ENCODE results near the gene LRRC4. TPM values are rescaled to one million over a fixed set of nuclear protein-coding genes. Genes with fewer than 3 reads are reported as not detected.

The LRRC4 gene
- total and polyA plus RNA-seq, 5 donors from 2014 or later = 0.06 TPM; not detected in 4

DNA sequence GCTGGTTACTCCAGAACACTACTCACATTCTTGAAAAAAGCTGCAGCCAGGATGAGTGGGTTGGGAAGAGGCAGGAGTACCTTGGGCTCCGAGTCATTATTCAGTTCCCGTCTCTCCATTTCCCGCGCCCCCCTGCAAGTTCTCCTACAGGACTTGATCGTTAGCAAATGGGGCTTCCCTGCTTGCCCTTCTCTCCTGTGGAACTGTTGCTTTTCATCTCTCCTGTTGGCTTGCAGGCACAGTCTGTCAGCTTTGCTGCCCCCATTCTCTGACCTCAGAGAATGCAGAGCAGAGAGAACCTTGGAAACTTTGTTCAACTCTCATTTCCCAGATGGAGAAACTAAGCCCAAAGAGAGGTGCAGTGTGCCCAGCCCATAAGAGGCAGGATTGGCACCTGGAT lies 35.6 kb upstream of the LRRC4 start:
- Mint-ChIP-seq H3K36me3 (peaks cover 18% of the 10 kb centered on the region), H3K9me3 (no peaks in the 10 kb centered on the region), H3K27me3 (no peaks in the 10 kb centered on the region), H3K4me1 (peaks cover 0 to 21% (median 13%) of the 10 kb centered on the region in 4 donors), H3K27ac (no peak overlapping the region), H3K4me3 (no peak overlapping the region)
- Histone ChIP-seq H3K4me3 (ENCODE audit: low read depth, low read length) (no peak overlapping the region), H3K27ac (ENCODE audit: insufficient read depth, low read length, poor library complexity, severe bottlenecking) (no peak overlapping the region), H3K36me3 (ENCODE audit: control insufficient read depth, insufficient read depth, low read length) (no peaks in the 10 kb centered on the region), H3K27me3 (ENCODE audit: control insufficient read depth, insufficient read depth, low read length) (no peaks in the 10 kb centered on the region), H3K4me1 (ENCODE audit: control insufficient read depth, insufficient read depth, low read length, poor library complexity, severe bottlenecking) (no peaks in the 10 kb centered on the region), H3K9me3 (ENCODE audit: control insufficient read depth in 2 of 2, low read length in 2 of 2) (no peaks in the 10 kb centered on the region)
- no peak for ATAC-seq (ENCODE audit: low read depth in 2 of 2)
- no peak for DNase-seq

DNA sequence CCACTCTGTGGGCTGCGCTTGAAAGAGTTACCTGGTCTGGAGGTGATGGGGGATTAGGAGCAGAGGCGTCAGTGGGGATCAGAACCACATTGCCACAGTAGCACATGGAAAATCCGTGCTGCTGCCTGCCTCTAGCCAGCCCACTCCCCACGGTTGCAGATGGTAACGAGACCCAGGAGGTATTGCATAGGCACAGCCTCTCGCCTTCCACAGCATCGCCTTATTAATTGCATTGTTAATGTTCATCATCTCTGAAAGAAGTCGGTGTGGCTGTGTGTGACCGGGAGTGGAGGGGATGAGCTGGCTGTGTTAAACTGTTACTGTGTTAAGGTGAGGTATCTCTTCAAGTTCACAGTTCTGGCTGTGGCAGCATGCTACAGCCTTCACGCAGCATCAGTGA lies 35.2 kb upstream of the LRRC4 start:
- no peaks in the 10 kb centered on the region for H3K27me3 ChIP-seq (ENCODE audit: control insufficient read depth, insufficient read depth, low read length)
- no peak overlapping the region for H3K27ac ChIP-seq (ENCODE audit: insufficient read depth, low read length, poor library complexity, severe bottlenecking)
- H3K36me3 ChIP-seq (ENCODE audit: control insufficient read depth, insufficient read depth, low read length) = no peaks in the 10 kb centered on the region
- no peaks in the 10 kb centered on the region for H3K27me3 Mint-ChIP-seq
- no peak overlapping the region for H3K27ac Mint-ChIP-seq
- peaks cover 16% of the 10 kb centered on the region for H3K36me3 Mint-ChIP-seq
- H3K4me3 Mint-ChIP-seq = no peak overlapping the region
- no peaks in the 10 kb centered on the region for H3K9me3 Mint-ChIP-seq
- ATAC-seq (ENCODE audit: low read depth in 2 of 2) (no peak), DNase-seq (no peak)
- H3K4me1 ChIP-seq (ENCODE audit: control insufficient read depth, insufficient read depth, low read length, poor library complexity, severe bottlenecking) = no peaks in the 10 kb centered on the region
- H3K4me1 Mint-ChIP-seq = peaks cover 0 to 18% (median 12%) of the 10 kb centered on the region in 4 donors
- H3K9me3 ChIP-seq (ENCODE audit: control insufficient read depth in 2 of 2, low read length in 2 of 2) = no peaks in the 10 kb centered on the region
- no peak overlapping the region for H3K4me3 ChIP-seq (ENCODE audit: low read depth, low read length)

DNA sequence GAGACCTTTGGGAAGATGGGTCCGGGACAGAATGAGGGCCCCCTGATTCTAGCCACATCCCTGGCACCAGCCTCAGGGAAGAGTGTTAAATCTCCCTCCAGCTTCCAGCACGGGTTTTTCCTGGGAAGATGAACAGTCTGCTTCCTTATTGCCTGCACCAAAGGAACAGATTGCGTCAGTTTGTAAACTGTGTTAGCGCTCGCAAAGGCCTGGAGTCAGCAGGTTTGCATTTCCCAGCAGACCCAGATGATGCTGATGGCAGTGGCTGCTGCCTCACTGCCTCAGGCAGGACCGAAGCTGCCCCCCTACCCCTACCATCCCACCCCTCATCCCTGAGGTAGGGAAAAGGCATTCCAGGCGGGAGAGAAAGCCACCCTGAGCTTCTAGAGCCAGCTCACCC lies 34.6 kb upstream of the LRRC4 start:
- Mint-ChIP-seq H3K4me1 (peaks cover 0 to 18% (median 10%) of the 10 kb centered on the region in 4 donors), H3K4me3 (no peak overlapping the region), H3K36me3 (peaks cover 12% of the 10 kb centered on the region), H3K27me3 (no peaks in the 10 kb centered on the region), H3K27ac (no peak overlapping the region), H3K9me3 (no peaks in the 10 kb centered on the region)
- no peak overlapping the region for H3K4me3 ChIP-seq (ENCODE audit: low read depth, low read length)
- H3K9me3 ChIP-seq (ENCODE audit: control insufficient read depth in 2 of 2, low read length in 2 of 2) = no peaks in the 10 kb centered on the region
- ATAC-seq (ENCODE audit: low read depth in 2 of 2) = no peak
- H3K4me1 ChIP-seq (ENCODE audit: control insufficient read depth, insufficient read depth, low read length, poor library complexity, severe bottlenecking) = no peaks in the 10 kb centered on the region
- H3K36me3 ChIP-seq (ENCODE audit: control insufficient read depth, insufficient read depth, low read length) = no peaks in the 10 kb centered on the region
- H3K27ac ChIP-seq (ENCODE audit: insufficient read depth, low read length, poor library complexity, severe bottlenecking) = no peak overlapping the region
- DNase-seq = no peak
- no peaks in the 10 kb centered on the region for H3K27me3 ChIP-seq (ENCODE audit: control insufficient read depth, insufficient read depth, low read length)

DNA sequence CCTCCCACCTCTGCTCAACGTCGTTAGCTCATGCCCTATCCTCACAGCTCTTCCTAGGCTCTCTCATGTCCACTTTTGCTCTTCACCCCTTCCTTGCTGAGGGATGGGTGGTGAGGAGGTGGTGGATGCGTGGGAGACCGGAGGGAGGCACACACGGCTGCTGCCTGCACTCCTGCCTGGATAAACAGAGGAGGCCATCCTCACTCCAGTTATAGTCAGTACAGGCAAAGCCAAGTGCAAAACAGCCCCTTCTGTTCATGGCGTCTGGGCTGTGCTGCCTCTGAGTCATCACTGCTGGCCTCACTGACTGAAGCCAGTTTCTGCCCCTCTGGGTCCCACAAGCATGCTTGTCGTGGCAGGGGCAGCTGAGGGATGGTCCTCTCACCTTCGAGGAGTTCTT lies 31.9 kb upstream of the LRRC4 start:
- Mint-ChIP-seq H3K36me3 (peaks cover 9% of the 10 kb centered on the region), H3K4me3 (no peak overlapping the region), H3K9me3 (no peaks in the 10 kb centered on the region)

DNA sequence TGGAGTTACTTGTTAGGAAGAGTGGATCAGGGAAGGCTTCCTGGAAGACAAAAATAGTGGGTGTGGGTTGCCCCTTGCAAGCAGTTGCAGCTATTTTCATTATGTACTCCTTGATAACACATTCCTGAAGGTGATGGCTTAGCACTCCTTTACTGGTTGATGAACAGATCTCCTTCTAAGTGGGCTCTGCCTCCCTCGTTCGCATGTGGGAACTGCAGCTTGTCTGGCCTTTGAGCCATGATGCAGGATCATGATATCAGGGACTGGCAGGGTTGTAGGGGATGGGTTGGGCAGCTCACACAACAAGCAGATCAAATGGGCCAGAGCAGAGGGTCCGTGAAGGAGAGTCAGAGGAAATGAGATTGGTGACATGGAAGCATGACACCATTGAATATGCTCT lies 28.8 kb upstream of the LRRC4 start:
- H3K27ac ChIP-seq (ENCODE audit: insufficient read depth, low read length, poor library complexity, severe bottlenecking) = no peak overlapping the region
- no peaks in the 10 kb centered on the region for H3K27me3 ChIP-seq (ENCODE audit: control insufficient read depth, insufficient read depth, low read length)
- peak overlapping the region in 2 of 3 donors; percentile 23 to 76 for H3K27ac Mint-ChIP-seq
- no peak overlapping the region for H3K4me3 Mint-ChIP-seq
- peaks cover 8% of the 10 kb centered on the region for H3K36me3 Mint-ChIP-seq
- DNase-seq = no peak
- no peaks in the 10 kb centered on the region for H3K36me3 ChIP-seq (ENCODE audit: control insufficient read depth, insufficient read depth, low read length)
- H3K4me3 ChIP-seq (ENCODE audit: low read depth, low read length) = no peak overlapping the region
- no peaks in the 10 kb centered on the region for H3K27me3 Mint-ChIP-seq
- peaks cover 11 to 50% (median 37%) of the 10 kb centered on the region in 4 donors for H3K4me1 Mint-ChIP-seq
- H3K9me3 Mint-ChIP-seq = no peaks in the 10 kb centered on the region
- no peaks in the 10 kb centered on the region for H3K9me3 ChIP-seq (ENCODE audit: control insufficient read depth in 2 of 2, low read length in 2 of 2)
- H3K4me1 ChIP-seq (ENCODE audit: control insufficient read depth, insufficient read depth, low read length, poor library complexity, severe bottlenecking) = peaks cover 23% of the 10 kb centered on the region
- no peak for ATAC-seq (ENCODE audit: low read depth in 2 of 2)

More for the DNA sequence above, 31.9 kb upstream of the LRRC4 start:
- Histone ChIP-seq H3K4me1 (ENCODE audit: control insufficient read depth, insufficient read depth, low read length, poor library complexity, severe bottlenecking) (peaks cover 23% of the 10 kb centered on the region), H3K9me3 (ENCODE audit: control insufficient read depth in 2 of 2, low read length in 2 of 2) (no peaks in the 10 kb centered on the region), H3K4me3 (ENCODE audit: low read depth, low read length) (no peak overlapping the region), H3K27me3 (ENCODE audit: control insufficient read depth, insufficient read depth, low read length) (no peaks in the 10 kb centered on the region), H3K36me3 (ENCODE audit: control insufficient read depth, insufficient read depth, low read length) (no peaks in the 10 kb centered on the region), H3K27ac (ENCODE audit: insufficient read depth, low read length, poor library complexity, severe bottlenecking) (no peak overlapping the region)
- Mint-ChIP-seq H3K27ac (peak overlapping the region in 1 of 3 donors; percentile 35), H3K27me3 (no peaks in the 10 kb centered on the region), H3K4me1 (peaks cover 6 to 43% (median 32%) of the 10 kb centered on the region in 4 donors)
- no peak for ATAC-seq (ENCODE audit: low read depth in 2 of 2)
- no peak for DNase-seq

DNA sequence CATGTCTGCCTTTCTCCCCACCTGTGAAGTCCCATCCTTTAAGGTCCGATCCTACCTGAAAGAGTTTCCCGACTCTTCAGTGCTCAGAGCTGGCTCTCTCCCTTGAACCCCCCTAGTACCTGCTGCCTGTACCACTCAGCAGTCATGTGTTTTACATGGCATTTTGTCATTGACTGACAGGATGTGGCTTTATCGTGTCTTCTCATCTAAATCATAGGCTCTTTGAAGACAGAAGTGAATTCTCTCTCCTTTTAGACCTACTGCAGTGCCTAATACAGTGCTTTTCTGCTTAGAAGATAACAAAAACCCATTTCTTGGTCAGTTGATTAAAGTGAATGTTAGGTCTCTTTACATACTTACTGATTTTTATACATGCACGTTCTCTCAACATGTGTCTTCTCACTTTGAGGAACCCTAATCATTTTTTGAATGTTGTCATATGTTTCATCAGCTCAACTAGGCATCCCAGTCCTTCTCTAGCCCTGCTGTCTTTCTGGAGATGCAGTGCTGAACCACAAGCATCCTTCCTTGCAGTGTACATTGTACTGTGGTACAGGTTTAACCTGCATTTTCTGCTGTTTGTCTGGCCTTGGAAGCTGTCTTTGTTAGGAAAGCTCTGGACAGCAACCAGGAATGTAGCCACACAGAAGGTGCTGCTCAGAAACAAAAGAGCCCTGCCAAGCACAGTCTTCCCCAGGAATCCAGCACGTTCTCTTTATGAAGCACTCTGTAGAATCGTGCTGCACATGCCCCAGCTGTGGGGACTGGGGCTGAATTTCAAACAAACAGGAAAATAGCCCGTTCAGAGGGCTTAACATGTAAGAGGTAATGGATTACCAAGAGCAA lies 28.1 kb upstream of the LRRC4 start:
- no peaks in the 10 kb centered on the region for H3K27me3 ChIP-seq (ENCODE audit: control insufficient read depth, insufficient read depth, low read length)
- no peaks in the 10 kb centered on the region for H3K27me3 Mint-ChIP-seq
- H3K36me3 ChIP-seq (ENCODE audit: control insufficient read depth, insufficient read depth, low read length) = no peaks in the 10 kb centered on the region
- no peak overlapping the region for H3K27ac ChIP-seq (ENCODE audit: insufficient read depth, low read length, poor library complexity, severe bottlenecking)
- H3K4me1 ChIP-seq (ENCODE audit: control insufficient read depth, insufficient read depth, low read length, poor library complexity, severe bottlenecking) = peaks cover 23% of the 10 kb centered on the region
- peak overlapping the region in 3 of 4 donors; percentile 1 to 66 (median 32) for H3K4me3 Mint-ChIP-seq
- H3K9me3 ChIP-seq (ENCODE audit: control insufficient read depth in 2 of 2, low read length in 2 of 2) = no peaks in the 10 kb centered on the region
- peak overlapping the region; percentile 34 for H3K4me3 ChIP-seq (ENCODE audit: low read depth, low read length)
- ATAC-seq (ENCODE audit: low read depth in 2 of 2) (peak; percentile 88 to 93), DNase-seq (peak in 2 of 3 donors; percentile 59 to 78)
- H3K36me3 Mint-ChIP-seq = peaks cover 4% of the 10 kb centered on the region
- H3K4me1 Mint-ChIP-seq = peaks cover 11 to 48% (median 32%) of the 10 kb centered on the region in 4 donors
- peak overlapping the region; percentile 15 to 76 (median 23) for H3K27ac Mint-ChIP-seq
- no peaks in the 10 kb centered on the region for H3K9me3 Mint-ChIP-seq

DNA sequence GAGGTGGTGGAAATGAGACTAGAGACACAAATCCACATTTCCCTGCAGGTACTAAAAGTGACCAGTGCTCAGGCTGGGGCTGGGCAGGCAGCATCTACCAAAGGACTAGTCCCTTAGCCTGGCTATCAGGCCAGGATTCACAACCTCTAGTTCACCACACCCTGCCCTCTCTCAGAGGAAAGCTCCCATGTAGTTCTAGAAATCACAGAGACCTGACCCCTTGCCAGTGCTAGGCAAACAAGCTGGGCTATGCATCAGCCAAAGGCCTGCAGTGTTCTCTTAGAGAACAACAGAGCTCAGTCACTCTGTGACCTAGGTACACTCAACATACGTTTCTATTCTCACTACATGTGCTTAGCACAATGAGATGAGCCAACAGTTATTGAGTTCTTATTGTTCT lies 26.7 kb upstream of the LRRC4 start:
- Mint-ChIP-seq H3K27me3 (no peaks in the 10 kb centered on the region), H3K4me3 (no peak overlapping the region), H3K27ac (peak overlapping the region in 1 of 3 donors; percentile 49), H3K9me3 (no peaks in the 10 kb centered on the region), H3K36me3 (no peaks in the 10 kb centered on the region), H3K4me1 (peaks cover 11 to 55% (median 29%) of the 10 kb centered on the region in 4 donors)
- Histone ChIP-seq H3K4me3 (ENCODE audit: low read depth, low read length) (no peak overlapping the region), H3K9me3 (ENCODE audit: control insufficient read depth in 2 of 2, low read length in 2 of 2) (no peaks in the 10 kb centered on the region), H3K27me3 (ENCODE audit: control insufficient read depth, insufficient read depth, low read length) (no peaks in the 10 kb centered on the region), H3K27ac (ENCODE audit: insufficient read depth, low read length, poor library complexity, severe bottlenecking) (no peak overlapping the region), H3K4me1 (ENCODE audit: control insufficient read depth, insufficient read depth, low read length, poor library complexity, severe bottlenecking) (peaks cover 23% of the 10 kb centered on the region), H3K36me3 (ENCODE audit: control insufficient read depth, insufficient read depth, low read length) (no peaks in the 10 kb centered on the region)
- ATAC-seq (ENCODE audit: low read depth in 2 of 2) (no peak), DNase-seq (no peak)

DNA sequence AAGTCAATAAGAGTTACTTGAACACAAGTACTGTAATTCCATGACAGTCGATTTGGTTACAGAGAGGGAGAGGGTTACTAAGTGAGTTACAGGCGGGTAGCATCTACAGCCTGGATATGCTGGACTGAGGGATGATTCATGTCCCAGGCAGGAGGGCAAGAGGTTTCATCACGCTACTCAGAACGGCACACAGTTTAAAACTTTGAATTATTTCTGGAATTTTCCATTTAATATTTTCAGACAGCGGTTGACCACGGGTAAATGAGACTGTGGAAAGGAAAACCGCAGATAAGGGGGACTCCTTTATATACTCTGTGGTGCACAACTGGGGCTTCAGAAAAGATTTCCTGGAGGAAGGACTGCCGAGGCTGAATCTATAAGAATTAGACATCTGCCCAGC lies 25.7 kb upstream of the LRRC4 start:
- Mint-ChIP-seq H3K4me1 (peaks cover 11 to 62% (median 33%) of the 10 kb centered on the region in 4 donors), H3K4me3 (no peak overlapping the region), H3K36me3 (no peaks in the 10 kb centered on the region), H3K9me3 (no peaks in the 10 kb centered on the region), H3K27ac (peak overlapping the region in 1 of 3 donors; percentile 72), H3K27me3 (no peaks in the 10 kb centered on the region)
- no peak for DNase-seq
- no peak for ATAC-seq (ENCODE audit: low read depth in 2 of 2)
- peaks cover 23% of the 10 kb centered on the region for H3K4me1 ChIP-seq (ENCODE audit: control insufficient read depth, insufficient read depth, low read length, poor library complexity, severe bottlenecking)
- no peaks in the 10 kb centered on the region for H3K27me3 ChIP-seq (ENCODE audit: control insufficient read depth, insufficient read depth, low read length)
- H3K9me3 ChIP-seq (ENCODE audit: control insufficient read depth in 2 of 2, low read length in 2 of 2) = no peaks in the 10 kb centered on the region
- H3K4me3 ChIP-seq (ENCODE audit: low read depth, low read length) = no peak overlapping the region
- no peak overlapping the region for H3K27ac ChIP-seq (ENCODE audit: insufficient read depth, low read length, poor library complexity, severe bottlenecking)
- H3K36me3 ChIP-seq (ENCODE audit: control insufficient read depth, insufficient read depth, low read length) = no peaks in the 10 kb centered on the region
